HG03196 (cell line): Measurements from ENCODE around the gene HGD.
"Not testable (repeated sequence)": the region's sequence is repeated elsewhere in the genome, so short reads cannot be mapped to it uniquely, and the experiment has no call there.

Experiments
- ATAC-seq: cut with Tn5 transposase; IDR thresholded peaks from one replicate; pipeline ENCODE4 v1.9.1; 2021; ENCODE audit not compliant: unreplicated experiment

Gene HGD

GRCh38 chr3:120682095-120682681, at the start of gene HGD:
HGD (minus strand) TSS chr3:120682239; CDS start chr3:120682111, 128 bp downstream.
- ATAC-seq, result no peak

DNA sequence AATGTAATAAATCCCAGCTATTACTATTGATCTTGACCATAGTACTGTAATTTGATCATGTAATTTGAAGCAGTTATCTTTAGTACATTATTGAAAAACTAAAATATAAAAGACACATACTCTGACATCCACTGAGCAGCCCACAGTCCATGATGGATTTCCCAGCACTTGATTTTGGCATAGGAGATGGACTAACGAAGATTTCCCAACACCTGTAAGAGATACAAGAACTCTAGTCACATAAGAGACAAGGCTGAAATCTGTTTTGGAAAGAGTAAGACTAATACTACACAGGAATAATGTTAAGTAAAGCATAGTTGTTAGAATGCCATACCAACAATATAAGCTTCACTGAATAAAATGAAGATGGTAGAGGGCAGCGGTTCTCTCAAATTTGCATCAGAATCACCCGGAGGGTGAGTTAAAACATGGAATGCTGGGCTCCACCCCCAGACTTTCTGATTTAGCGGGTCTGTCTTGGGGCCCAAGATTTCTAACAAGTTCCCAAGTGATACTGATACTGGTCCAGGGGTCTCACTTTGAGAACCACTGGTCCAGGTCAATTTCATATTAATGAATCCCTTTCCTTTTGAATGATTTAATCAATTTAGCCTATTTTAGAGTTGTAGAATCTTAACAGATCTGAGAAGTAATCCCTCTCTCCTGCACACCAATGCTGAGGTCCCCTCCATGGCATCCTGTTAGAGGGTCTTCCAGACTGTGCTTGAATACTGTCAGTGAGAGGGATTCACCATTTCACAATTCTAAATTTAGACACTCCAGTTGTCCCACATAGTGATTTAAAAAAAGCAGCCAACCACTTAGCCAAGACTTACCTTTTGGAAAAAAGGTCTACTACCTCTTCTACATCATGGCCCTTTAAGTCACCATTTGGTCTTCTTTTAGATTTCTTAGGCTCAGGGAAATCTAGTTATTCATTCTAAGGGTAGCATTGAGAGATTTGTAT, 48.8 kb upstream of the HGD start:
- no peak for ATAC-seq

DNA sequence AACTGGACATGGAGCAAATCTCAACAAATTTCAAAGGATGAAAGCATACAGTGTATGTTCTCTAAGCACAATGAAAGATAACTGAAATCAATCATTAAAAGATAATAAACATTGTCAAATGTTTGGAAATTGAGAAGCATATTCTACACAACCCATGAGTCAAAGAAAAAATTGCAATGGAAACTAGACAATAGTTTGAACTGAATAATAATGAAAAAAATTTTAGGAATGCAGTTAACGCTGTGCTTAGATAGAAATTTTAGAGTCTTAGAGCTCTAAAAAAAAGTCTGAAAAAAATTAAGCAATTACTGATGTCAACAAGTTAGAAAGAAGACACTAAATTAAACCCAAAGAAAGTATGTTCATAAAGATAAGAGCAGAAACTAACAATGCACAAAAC, 44.8 kb upstream of the HGD start:
- no peak for ATAC-seq

DNA sequence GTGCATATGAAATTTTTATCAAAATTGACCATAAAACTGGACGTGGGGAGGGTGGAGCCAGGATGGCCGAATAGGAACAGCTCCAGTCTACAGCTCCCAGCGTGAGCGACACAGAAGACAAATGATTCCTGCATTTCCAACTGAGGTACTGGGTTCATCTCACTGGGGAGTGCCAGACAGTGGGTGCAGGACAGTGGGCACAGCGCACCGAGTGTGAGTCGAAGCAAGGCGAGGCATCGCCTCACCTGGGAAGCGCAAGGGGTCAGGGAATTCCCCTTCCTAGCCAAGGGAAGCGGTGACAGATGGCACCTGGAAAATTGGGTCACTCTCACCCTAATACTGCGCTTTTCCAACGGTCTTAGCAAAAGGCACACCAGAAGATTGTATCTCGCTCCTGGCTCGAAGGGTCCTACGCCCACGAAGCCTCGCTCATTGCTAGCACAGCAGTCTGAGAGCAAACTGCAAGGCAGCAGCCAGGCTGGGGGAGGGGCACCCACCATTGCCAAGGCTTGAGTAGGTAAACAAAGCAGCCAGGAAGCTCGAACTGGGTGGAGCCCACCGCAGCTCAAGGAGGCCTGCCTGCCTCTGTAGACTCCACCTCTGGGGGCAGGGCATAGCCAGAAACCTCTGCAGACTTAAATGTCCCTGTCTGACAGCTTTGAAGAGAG, 37.3 kb upstream of the HGD start:
- not testable (repeated sequence) for ATAC-seq

- ATAC-seq, result no peak
Observed at GRCh38 chr3:120713262-120713661, 31.2 kb upstream of the HGD start.

DNA sequence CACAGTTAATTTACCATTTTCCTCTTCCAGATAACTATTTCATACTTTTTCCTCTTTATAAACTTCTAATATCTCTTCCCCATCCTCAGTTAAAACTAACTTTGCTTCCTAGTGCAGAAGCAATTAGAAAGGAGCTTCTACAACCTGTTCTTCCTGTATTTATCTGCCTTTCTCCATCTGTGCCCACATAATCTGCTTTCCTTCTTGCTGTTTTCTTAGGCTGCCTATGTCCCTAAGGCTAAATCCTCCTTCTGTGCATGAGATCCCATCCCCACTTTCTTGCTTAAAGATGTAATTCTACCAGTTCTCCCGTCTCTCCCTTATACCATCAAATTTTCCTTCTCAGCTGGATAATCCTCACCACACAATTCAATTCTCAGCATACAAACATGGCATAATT, 28.3 kb upstream of the HGD start:
- no peak for ATAC-seq

- no peak for ATAC-seq
Observed at GRCh38 chr3:120708408-120708807, 26.4 kb upstream of the HGD start.

DNA sequence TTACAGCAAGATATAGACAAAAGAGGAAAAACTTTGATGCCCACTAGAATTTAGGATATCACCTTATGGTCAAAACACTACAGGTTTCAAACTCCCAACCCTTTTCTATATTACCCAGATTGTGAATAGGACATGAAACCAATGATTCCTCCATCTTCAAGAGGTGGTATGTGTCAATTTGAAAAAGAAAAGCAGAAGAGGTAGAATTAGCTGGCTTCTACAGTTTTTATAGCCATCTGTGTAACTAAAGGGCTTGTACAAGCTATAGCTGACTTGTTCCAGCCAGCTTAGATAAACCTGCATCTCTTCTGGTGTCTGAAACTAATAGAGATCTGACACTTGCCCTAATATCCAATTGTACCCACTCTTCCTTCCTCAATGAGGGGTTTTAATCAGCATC, 24.9 kb upstream of the HGD start:
- ATAC-seq, result no peak

- ATAC-seq, result no peak
Observed at GRCh38 chr3:120705884-120706582, 24.0 kb upstream of the HGD start.

DNA sequence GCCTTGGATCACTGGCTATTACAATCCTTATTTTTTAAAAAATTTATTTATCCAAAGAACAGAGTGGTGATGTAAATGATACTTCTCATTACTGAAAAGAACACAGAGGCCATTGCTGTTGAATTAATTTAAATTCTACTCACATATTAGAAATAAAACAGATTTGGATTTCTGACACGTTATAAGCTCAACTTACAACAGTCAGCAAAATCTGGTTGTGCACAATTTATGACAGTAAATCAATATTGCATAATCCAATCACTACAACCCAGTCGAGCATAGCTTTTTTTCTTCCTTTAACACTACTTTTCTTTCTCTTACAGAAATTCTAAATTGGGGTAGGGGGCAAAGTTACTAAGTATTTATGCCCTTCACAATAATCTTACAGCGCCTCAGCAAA, 17.3 kb upstream of the HGD start:
- ATAC-seq, result no peak

DNA sequence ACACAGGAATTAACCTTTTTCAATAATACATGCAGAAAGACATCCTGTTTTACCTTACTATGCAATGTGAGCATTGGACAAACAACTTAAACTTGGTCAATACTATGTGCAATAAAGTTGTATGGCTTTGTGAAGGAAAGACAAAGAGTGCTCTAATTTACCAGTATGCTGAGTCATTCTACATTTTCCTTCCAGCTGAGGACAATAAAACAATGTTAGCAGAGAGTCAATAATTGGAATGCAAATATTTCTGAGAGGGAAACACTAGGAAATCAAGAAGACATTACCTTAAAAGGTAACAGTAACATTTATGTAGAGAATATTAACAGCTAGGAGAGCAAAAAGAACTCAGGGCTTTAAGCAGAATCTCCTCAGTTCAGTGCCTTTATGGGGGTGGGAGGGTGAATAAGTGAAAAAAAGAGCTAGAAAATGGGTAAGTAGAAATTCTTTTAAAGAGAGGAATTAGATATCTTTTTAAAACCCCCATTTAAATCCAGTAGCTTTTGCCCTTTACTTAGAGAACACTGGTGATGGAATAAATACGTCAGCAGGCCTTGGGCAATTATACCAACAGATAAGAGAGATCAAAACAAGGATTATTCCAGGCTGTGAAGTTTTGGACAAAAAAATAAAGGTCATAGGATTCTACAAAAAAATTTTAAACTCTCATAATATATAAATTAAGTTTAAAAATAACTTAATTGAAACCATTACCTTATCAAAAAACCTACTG, 11.6 kb upstream of the HGD start:
- ATAC-seq, result no peak

DNA sequence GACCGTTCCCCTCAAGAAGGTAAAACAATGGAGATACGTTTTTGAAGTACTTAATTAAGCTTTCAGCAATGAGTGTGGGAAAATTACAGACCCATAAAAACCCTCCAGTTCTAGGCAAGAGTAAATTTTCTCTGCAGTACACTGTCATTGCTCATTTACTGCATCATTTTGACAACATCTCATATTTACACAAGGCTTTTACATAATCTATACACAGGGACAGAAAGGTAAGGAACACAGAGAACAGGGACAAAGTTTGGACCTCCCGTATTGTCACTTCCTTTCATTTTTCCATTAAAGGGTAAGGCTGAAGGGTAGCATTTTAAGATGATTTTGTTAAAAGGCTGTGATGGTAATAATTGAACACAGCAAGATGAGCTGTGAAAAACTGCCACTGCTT, 7.4 kb upstream of the HGD start:
- no peak for ATAC-seq

DNA sequence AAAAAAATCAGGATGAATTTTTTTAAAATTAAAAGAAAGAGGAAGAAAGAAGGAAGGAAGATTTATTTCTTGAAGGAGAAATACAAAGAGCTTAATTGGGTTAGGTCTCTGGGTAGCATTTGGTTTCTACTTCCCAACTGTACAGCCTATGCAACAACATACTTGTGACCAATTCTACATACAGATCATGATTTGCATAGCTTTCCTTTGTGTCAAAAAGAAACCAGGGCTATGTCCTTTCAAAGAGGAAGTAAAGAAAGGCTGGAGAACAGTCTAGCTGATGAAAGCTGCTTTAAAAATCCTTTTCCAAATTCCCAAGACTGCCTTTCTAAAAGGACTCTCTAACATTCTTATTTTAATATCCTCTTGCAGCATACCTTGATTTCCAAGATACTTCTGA, 6.1 kb upstream of the HGD start:
- peak; percentile 96 for ATAC-seq

DNA sequence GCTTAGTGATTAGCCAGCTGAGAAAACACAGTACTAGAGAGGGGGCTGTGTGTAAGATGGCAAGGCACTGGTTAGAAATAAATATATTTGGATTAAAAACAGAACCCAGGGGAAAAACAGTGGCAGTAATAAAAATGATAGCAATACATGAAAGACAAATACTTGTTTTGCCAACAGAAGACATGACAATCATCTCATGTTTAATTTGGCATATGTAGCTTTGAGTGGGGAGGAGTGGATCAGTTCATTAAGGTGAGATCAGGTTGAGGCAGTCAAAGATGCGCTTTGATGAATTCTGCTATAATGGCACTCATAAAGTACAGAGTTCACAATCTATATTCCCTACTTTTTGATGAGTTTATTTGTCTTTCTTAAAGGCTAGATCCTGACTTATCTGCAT, 3.4 kb upstream of the HGD start:
- no peak for ATAC-seq

GRCh38 chr3:120684896-120685295, 2.9 kb upstream of the HGD start:
- ATAC-seq, result no peak

DNA sequence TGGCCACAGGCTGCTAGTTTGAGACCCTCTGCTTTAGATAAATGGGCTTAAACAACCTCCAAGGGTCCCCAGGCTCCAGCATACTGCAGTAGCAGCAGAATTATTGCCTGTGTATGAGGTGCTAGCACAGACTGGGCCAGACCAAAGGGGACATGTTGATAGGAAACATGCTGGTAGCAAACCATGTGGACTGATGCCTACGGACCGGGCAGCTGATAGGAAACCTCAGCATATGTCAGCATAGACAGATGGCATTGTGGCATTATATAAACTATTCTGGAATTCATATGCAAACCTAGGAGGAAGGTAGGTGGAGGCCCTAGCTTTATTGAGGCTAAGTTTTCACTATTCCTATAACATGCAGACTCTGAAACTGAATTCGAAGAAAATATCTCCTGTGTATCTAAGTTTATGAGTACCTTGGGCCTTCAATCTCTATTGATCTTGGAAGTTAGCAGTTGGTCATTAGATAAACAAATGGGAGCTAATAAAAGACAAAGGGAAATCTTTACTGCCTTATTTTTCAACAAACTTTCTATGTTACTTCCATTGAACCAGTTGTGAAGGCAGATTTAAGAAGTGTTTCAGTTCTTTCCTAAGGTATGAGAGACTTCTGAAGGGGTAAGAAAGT, 1.7 kb upstream of the HGD start:
- no peak for ATAC-seq

DNA sequence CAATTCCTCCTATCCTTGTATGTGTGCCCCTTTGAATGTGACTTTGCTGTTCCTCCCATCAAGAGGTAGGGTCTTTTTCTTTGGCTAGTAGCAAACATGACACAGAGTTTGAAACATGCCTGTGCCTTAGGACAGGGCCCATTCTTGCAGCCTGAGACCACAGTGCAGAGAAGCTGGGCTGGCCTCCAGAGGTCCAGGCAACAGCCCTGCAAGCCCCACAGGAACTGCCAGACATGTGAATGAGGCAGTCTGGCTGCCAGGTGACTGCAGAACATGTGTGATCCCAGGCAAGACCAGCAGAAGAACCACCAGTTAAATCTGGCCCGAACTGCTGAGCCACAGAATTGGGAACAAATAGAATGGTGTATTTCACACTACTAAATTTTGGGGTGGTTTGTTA, 1.2 kb upstream of the HGD start:
- ATAC-seq, result no peak

DNA sequence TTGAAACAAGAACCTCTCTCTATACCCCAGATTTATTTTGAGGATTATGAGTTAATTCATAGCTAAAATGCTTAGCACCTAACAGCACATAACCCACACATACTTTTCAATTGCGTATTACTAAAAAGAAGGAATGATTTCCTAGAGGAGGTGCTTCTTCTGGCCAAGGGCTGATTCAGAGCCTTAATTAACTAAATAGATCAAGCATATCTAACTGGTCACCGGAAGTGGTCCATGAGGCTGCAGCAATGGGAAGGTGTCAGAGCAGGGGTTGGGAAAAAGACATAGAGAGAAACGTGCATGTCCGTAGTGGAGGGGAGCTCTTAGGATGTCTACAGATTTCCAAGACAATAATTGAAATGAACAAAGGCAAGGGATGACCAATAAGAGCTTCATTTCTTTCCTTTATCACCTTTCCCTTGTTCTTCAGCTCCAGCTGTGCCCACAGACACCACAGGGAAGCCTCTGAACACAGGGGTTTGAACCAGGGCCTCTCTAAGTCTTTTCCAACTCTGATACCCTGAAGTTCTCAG, 467 bp downstream of the HGD start:
- ATAC-seq, result no peak

GRCh38 chr3:120681018-120681417, 1.0 kb downstream of the HGD start:
- ATAC-seq, result no peak
